Uterus (tissue), 2 donors: Measurements from ENCODE around the gene MCM3AP.

ENCODE experiments used
- POLR2A ChIP-seq, 2 donors: fragments of 450-650 bp; IDR thresholded peaks; one replicate each; pipeline ENCODE4 v1.6.1; 2016; ENCODE audit warnings: antibody characterized with exemption in 2 of 2, mild to moderate bottlenecking in 1 of 2, moderate library complexity in 1 of 2
- TF ChIP-seq, protein P1 (sequence below), 4 experiments: fragments of 200-600 bp in 2 of 4; fragments of 450-650 bp in 2 of 4; sonication (generic) in 2 of 4; IDR thresholded peaks; one replicate each; pipeline ENCODE4 v1.5.1; 2016 to 2019; ENCODE audit warnings: antibody characterized with exemption in 4 of 4, mild to moderate bottlenecking in 2 of 4, moderate library complexity in 1 of 4

DNA sequence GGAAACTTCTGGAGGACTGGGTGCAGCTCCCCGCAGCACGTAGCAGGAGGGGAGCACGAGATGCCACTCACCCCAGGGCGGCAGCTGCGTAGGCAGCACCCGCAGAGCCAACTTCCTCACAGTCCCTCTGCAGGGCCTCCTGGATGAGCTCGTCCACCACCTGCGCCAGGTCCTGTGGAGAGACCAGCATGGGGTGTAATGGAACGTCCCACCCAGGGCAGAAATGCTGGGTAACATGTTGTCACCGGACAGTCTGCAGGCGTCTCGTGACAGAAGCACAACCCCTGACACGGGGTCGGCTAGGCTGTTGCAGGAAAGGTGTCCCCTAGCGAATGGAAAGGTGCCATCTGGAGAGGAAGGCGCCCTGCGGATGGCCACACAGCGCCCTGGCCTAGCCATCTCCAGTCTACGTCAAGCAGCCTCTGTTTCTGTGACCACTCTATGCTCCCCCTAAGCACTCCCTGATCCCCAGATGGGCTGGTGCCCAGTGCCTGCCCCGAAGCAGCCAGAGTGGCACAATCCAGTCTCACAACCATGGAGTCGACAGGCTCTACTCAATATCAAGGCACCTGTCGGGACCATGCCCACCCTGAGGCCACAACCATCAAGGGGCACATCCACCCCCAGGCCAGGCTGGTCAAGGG is 21.2 kb downstream of the MCM3AP start:
- TF ChIP-seq, protein P1, sequence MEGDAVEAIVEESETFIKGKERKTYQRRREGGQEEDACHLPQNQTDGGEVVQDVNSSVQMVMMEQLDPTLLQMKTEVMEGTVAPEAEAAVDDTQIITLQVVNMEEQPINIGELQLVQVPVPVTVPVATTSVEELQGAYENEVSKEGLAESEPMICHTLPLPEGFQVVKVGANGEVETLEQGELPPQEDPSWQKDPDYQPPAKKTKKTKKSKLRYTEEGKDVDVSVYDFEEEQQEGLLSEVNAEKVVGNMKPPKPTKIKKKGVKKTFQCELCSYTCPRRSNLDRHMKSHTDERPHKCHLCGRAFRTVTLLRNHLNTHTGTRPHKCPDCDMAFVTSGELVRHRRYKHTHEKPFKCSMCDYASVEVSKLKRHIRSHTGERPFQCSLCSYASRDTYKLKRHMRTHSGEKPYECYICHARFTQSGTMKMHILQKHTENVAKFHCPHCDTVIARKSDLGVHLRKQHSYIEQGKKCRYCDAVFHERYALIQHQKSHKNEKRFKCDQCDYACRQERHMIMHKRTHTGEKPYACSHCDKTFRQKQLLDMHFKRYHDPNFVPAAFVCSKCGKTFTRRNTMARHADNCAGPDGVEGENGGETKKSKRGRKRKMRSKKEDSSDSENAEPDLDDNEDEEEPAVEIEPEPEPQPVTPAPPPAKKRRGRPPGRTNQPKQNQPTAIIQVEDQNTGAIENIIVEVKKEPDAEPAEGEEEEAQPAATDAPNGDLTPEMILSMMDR (IDR thresholded peaks at IDR 0.05) = no peak
- TF ChIP-seq POLR2A (IDR thresholded peaks at IDR 0.05) = no peak
